ENCODE data around the gene GPN2.
"Not testable (repeated sequence)": the region's sequence is repeated elsewhere in the genome, so short reads cannot be mapped to it uniquely, and the experiment has no call there.

GPN2 gene

GRCh38 chr1:26900815-26901511 is 10.9 kb upstream of the GPN2 start:
- DNase-seq (ENCODE audit: low read depth) = no peak

- DNase-seq (ENCODE audit: low read depth) = peak; percentile 76
Measured at GRCh38 chr1:26900001-26900814, 10.1 kb upstream of the GPN2 start, which contains the start of gene GPATCH3. TSS of gene GPATCH3 (minus strand) at chr1:26900467. CDS start at chr1:26900442, 25 bp downstream.

- no peak for DNase-seq (ENCODE audit: low read depth)
Measured at GRCh38 chr1:26897351-26897750, 7.3 kb upstream of the GPN2 start.

- DNase-seq (ENCODE audit: low read depth) = no peak
Measured at GRCh38 chr1:26894263-26894662, 4.2 kb upstream of the GPN2 start.

- DNase-seq (ENCODE audit: low read depth) = no peak
Measured at GRCh38 chr1:26890467-26890796, 349 bp upstream of the GPN2 start.

GRCh38 chr1:26888231-26888630 is 1.9 kb downstream of the GPN2 start:
- DNase-seq (ENCODE audit: low read depth) = no peak

- no peak for DNase-seq (ENCODE audit: low read depth)
Measured at GRCh38 chr1:26887125-26887524, 3.0 kb downstream of the GPN2 start.

- no peak for DNase-seq (ENCODE audit: low read depth)
Measured at GRCh38 chr1:26882696-26883463, 7.2 kb downstream of the GPN2 start.

GRCh38 chr1:26881611-26882010 is 8.5 kb downstream of the GPN2 start:
- DNase-seq (ENCODE audit: low read depth) = not testable (repeated sequence)

GRCh38 chr1:26879793-26880192 is 10.3 kb downstream of the GPN2 start:
- DNase-seq (ENCODE audit: low read depth) = no peak

GRCh38 chr1:26877326-26877725 is 12.8 kb downstream of the GPN2 start:
- no peak for DNase-seq (ENCODE audit: low read depth)

- no peak for DNase-seq (ENCODE audit: low read depth)
Measured at GRCh38 chr1:26874896-26875295, 15.2 kb downstream of the GPN2 start.

GRCh38 chr1:26873097-26873496 is 17.0 kb downstream of the GPN2 start:
- DNase-seq (ENCODE audit: low read depth) = not testable (repeated sequence)

GRCh38 chr1:26864610-26865480 is 25.2 kb downstream of the GPN2 start:
- peak; percentile 91 for DNase-seq (ENCODE audit: low read depth)

GRCh38 chr1:26863685-26864077 is 26.4 kb downstream of the GPN2 start:
- no peak for DNase-seq (ENCODE audit: low read depth)

GRCh38 chr1:26862781-26863684 is 27.1 kb downstream of the GPN2 start, which contains the start of gene SFN:
TSS of gene SFN (plus strand) at chr1:26863149. CDS start at chr1:26863213, 64 bp downstream.
- DNase-seq (ENCODE audit: low read depth) = peak; percentile 5

GRCh38 chr1:26861889-26862378 is 28.1 kb downstream of the GPN2 start:
- DNase-seq (ENCODE audit: low read depth) = no peak

GRCh38 chr1:26861286-26861701 is 28.8 kb downstream of the GPN2 start:
- no peak for DNase-seq (ENCODE audit: low read depth)

GRCh38 chr1:26858891-26859640 is 31.0 kb downstream of the GPN2 start:
- DNase-seq (ENCODE audit: low read depth) = no peak

- no peak for DNase-seq (ENCODE audit: low read depth)
Measured at GRCh38 chr1:26858160-26858559, 31.9 kb downstream of the GPN2 start.

Data from stimulated activated CD8-positive, alpha-beta memory T cell treated with anti-CD3 and anti-CD28 coated beads, Interleukin-4, amount 100 ng/mL, for 24 hours (primary cell).